ENCODE results near the gene PAK5.

PAK5 gene

GRCh38 chr20:9572670-9573069, 266.2 kb downstream of the PAK5 start:
- H3K27ac ChIP-seq (ENCODE audit: low read depth, low read length), result no peak overlapping the region

GRCh38 chr20:9571783-9572182, 267.1 kb downstream of the PAK5 start:
- no peak overlapping the region for H3K4me3 ChIP-seq (ENCODE audit: low read depth, low read length)
- H3K27ac ChIP-seq (ENCODE audit: low read depth, low read length), result no peak overlapping the region
- H3K27me3 ChIP-seq (ENCODE audit: insufficient read depth, low read length), result peaks cover 81% of the 10 kb centered on the region
- no peaks in the 10 kb centered on the region for H3K79me2 ChIP-seq (ENCODE audit: control insufficient read depth, insufficient read depth, low read length, unreplicated experiment)
- no peak overlapping the region for H2AFZ ChIP-seq (ENCODE audit: low read length, unreplicated experiment)
- H3K36me3 ChIP-seq (ENCODE audit: insufficient read depth, low read length), result no peaks in the 10 kb centered on the region
- no peaks in the 10 kb centered on the region for H3K4me1 ChIP-seq (ENCODE audit: control insufficient read depth, insufficient read depth, low read length, unreplicated experiment)

More at GRCh38 chr20:9572670-9573069, 266.2 kb downstream of the PAK5 start:
- no peaks in the 10 kb centered on the region for H3K36me3 ChIP-seq (ENCODE audit: insufficient read depth, low read length)
- H3K4me3 ChIP-seq (ENCODE audit: low read depth, low read length), result no peak overlapping the region
- H3K4me1 ChIP-seq (ENCODE audit: control insufficient read depth, insufficient read depth, low read length, unreplicated experiment), result no peaks in the 10 kb centered on the region
- peaks cover 84% of the 10 kb centered on the region for H3K27me3 ChIP-seq (ENCODE audit: insufficient read depth, low read length)
- no peak overlapping the region for H2AFZ ChIP-seq (ENCODE audit: low read length, unreplicated experiment)
- no peaks in the 10 kb centered on the region for H3K79me2 ChIP-seq (ENCODE audit: control insufficient read depth, insufficient read depth, low read length, unreplicated experiment)

- Histone ChIP-seq H3K36me3 (ENCODE audit: insufficient read depth, low read length) (no peaks in the 10 kb centered on the region), H3K79me2 (ENCODE audit: control insufficient read depth, insufficient read depth, low read length, unreplicated experiment) (no peaks in the 10 kb centered on the region), H3K27me3 (ENCODE audit: insufficient read depth, low read length) (peaks cover 79% of the 10 kb centered on the region), H3K4me1 (ENCODE audit: control insufficient read depth, insufficient read depth, low read length, unreplicated experiment) (no peaks in the 10 kb centered on the region), H3K4me3 (ENCODE audit: low read depth, low read length) (no peak overlapping the region), H2AFZ (ENCODE audit: low read length, unreplicated experiment) (no peak overlapping the region), H3K27ac (ENCODE audit: low read depth, low read length) (no peak overlapping the region)
Observed at GRCh38 chr20:9570612-9571011, 268.3 kb downstream of the PAK5 start.

GRCh38 chr20:9566977-9567376, 271.9 kb downstream of the PAK5 start:
- Histone ChIP-seq H3K4me1 (ENCODE audit: control insufficient read depth, insufficient read depth, low read length, unreplicated experiment) (no peaks in the 10 kb centered on the region), H2AFZ (ENCODE audit: low read length, unreplicated experiment) (no peak overlapping the region), H3K27me3 (ENCODE audit: insufficient read depth, low read length) (peaks cover 76% of the 10 kb centered on the region), H3K4me3 (ENCODE audit: low read depth, low read length) (no peak overlapping the region), H3K27ac (ENCODE audit: low read depth, low read length) (no peak overlapping the region), H3K36me3 (ENCODE audit: insufficient read depth, low read length) (no peaks in the 10 kb centered on the region), H3K79me2 (ENCODE audit: control insufficient read depth, insufficient read depth, low read length, unreplicated experiment) (no peaks in the 10 kb centered on the region)

- no peak overlapping the region for H2AFZ ChIP-seq (ENCODE audit: low read length, unreplicated experiment)
- no peaks in the 10 kb centered on the region for H3K4me1 ChIP-seq (ENCODE audit: control insufficient read depth, insufficient read depth, low read length, unreplicated experiment)
- no peak overlapping the region for H3K27ac ChIP-seq (ENCODE audit: low read depth, low read length)
- no peaks in the 10 kb centered on the region for H3K79me2 ChIP-seq (ENCODE audit: control insufficient read depth, insufficient read depth, low read length, unreplicated experiment)
- H3K36me3 ChIP-seq (ENCODE audit: insufficient read depth, low read length), result no peaks in the 10 kb centered on the region
- H3K4me3 ChIP-seq (ENCODE audit: low read depth, low read length), result no peak overlapping the region
- peaks cover 78% of the 10 kb centered on the region for H3K27me3 ChIP-seq (ENCODE audit: insufficient read depth, low read length)
Observed at GRCh38 chr20:9565910-9566550, 272.8 kb downstream of the PAK5 start.

- Histone ChIP-seq H3K4me3 (ENCODE audit: low read depth, low read length) (no peak overlapping the region), H3K36me3 (ENCODE audit: insufficient read depth, low read length) (no peaks in the 10 kb centered on the region), H3K27ac (ENCODE audit: low read depth, low read length) (no peak overlapping the region), H3K79me2 (ENCODE audit: control insufficient read depth, insufficient read depth, low read length, unreplicated experiment) (no peaks in the 10 kb centered on the region), H2AFZ (ENCODE audit: low read length, unreplicated experiment) (no peak overlapping the region), H3K4me1 (ENCODE audit: control insufficient read depth, insufficient read depth, low read length, unreplicated experiment) (no peaks in the 10 kb centered on the region), H3K27me3 (ENCODE audit: insufficient read depth, low read length) (peaks cover 43% of the 10 kb centered on the region)
Observed at GRCh38 chr20:9557411-9557810, 281.5 kb downstream of the PAK5 start.

GRCh38 chr20:9555781-9556180, 283.1 kb downstream of the PAK5 start:
- no peak overlapping the region for H2AFZ ChIP-seq (ENCODE audit: low read length, unreplicated experiment)
- no peaks in the 10 kb centered on the region for H3K79me2 ChIP-seq (ENCODE audit: control insufficient read depth, insufficient read depth, low read length, unreplicated experiment)
- H3K4me3 ChIP-seq (ENCODE audit: low read depth, low read length), result no peak overlapping the region
- peaks cover 27% of the 10 kb centered on the region for H3K27me3 ChIP-seq (ENCODE audit: insufficient read depth, low read length)
- no peaks in the 10 kb centered on the region for H3K36me3 ChIP-seq (ENCODE audit: insufficient read depth, low read length)
- H3K27ac ChIP-seq (ENCODE audit: low read depth, low read length), result no peak overlapping the region
- no peaks in the 10 kb centered on the region for H3K4me1 ChIP-seq (ENCODE audit: control insufficient read depth, insufficient read depth, low read length, unreplicated experiment)

GRCh38 chr20:9551808-9552550, 286.9 kb downstream of the PAK5 start:
- H3K4me1 ChIP-seq (ENCODE audit: control insufficient read depth, insufficient read depth, low read length, unreplicated experiment), result no peaks in the 10 kb centered on the region
- H3K27me3 ChIP-seq (ENCODE audit: insufficient read depth, low read length), result peaks cover 31% of the 10 kb centered on the region
- H3K79me2 ChIP-seq (ENCODE audit: control insufficient read depth, insufficient read depth, low read length, unreplicated experiment), result no peaks in the 10 kb centered on the region
- H3K4me3 ChIP-seq (ENCODE audit: low read depth, low read length), result no peak overlapping the region
- no peaks in the 10 kb centered on the region for H3K36me3 ChIP-seq (ENCODE audit: insufficient read depth, low read length)
- H2AFZ ChIP-seq (ENCODE audit: low read length, unreplicated experiment), result no peak overlapping the region
- H3K27ac ChIP-seq (ENCODE audit: low read depth, low read length), result no peak overlapping the region

GRCh38 chr20:9550871-9551270, 288.0 kb downstream of the PAK5 start:
- Histone ChIP-seq H3K4me1 (ENCODE audit: control insufficient read depth, insufficient read depth, low read length, unreplicated experiment) (no peaks in the 10 kb centered on the region), H3K36me3 (ENCODE audit: insufficient read depth, low read length) (no peaks in the 10 kb centered on the region), H2AFZ (ENCODE audit: low read length, unreplicated experiment) (no peak overlapping the region), H3K27ac (ENCODE audit: low read depth, low read length) (no peak overlapping the region), H3K27me3 (ENCODE audit: insufficient read depth, low read length) (peaks cover 41% of the 10 kb centered on the region), H3K79me2 (ENCODE audit: control insufficient read depth, insufficient read depth, low read length, unreplicated experiment) (no peaks in the 10 kb centered on the region), H3K4me3 (ENCODE audit: low read depth, low read length) (no peak overlapping the region)

- no peaks in the 10 kb centered on the region for H3K4me1 ChIP-seq (ENCODE audit: control insufficient read depth, insufficient read depth, low read length, unreplicated experiment)
- no peaks in the 10 kb centered on the region for H3K36me3 ChIP-seq (ENCODE audit: insufficient read depth, low read length)
- H3K4me3 ChIP-seq (ENCODE audit: low read depth, low read length), result no peak overlapping the region
- no peaks in the 10 kb centered on the region for H3K79me2 ChIP-seq (ENCODE audit: control insufficient read depth, insufficient read depth, low read length, unreplicated experiment)
- no peak overlapping the region for H3K27ac ChIP-seq (ENCODE audit: low read depth, low read length)
- H2AFZ ChIP-seq (ENCODE audit: low read length, unreplicated experiment), result no peak overlapping the region
- peaks cover 47% of the 10 kb centered on the region for H3K27me3 ChIP-seq (ENCODE audit: insufficient read depth, low read length)
Observed at GRCh38 chr20:9550283-9550682, 288.6 kb downstream of the PAK5 start.

GRCh38 chr20:9543214-9543613, 295.7 kb downstream of the PAK5 start:
- Histone ChIP-seq H3K27me3 (ENCODE audit: insufficient read depth, low read length) (peaks cover 72% of the 10 kb centered on the region), H3K4me3 (ENCODE audit: low read depth, low read length) (no peak overlapping the region), H3K79me2 (ENCODE audit: control insufficient read depth, insufficient read depth, low read length, unreplicated experiment) (no peaks in the 10 kb centered on the region), H3K4me1 (ENCODE audit: control insufficient read depth, insufficient read depth, low read length, unreplicated experiment) (no peaks in the 10 kb centered on the region), H3K36me3 (ENCODE audit: insufficient read depth, low read length) (no peaks in the 10 kb centered on the region), H2AFZ (ENCODE audit: low read length, unreplicated experiment) (no peak overlapping the region), H3K27ac (ENCODE audit: low read depth, low read length) (no peak overlapping the region)

Data from ACC112 (cell line).